Measurements from ENCODE around the gene TENM4.

The TENM4 gene

DNA sequence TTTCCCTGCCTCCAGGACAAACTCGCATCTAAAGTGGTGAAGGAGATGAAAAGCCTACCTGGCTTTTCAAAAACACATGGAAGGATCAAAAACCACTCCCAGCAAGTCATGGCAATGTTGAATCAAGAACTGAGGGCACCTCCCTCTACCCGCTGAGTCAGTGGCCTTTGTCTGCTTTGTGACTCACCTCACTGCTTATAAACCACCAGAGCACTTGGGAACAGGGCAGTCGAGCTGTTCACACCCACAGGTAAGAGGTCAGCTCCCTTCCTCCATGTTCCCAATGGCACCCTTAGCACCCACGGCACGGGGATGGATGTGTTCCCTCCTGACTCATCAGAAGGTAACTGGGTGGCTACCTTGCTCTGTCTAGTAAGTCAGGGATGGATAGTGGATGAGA, 21.7 kb downstream of the TENM4 start:
- no peak for DNase-seq (ENCODE audit: low read depth in 2 of 2)

DNA sequence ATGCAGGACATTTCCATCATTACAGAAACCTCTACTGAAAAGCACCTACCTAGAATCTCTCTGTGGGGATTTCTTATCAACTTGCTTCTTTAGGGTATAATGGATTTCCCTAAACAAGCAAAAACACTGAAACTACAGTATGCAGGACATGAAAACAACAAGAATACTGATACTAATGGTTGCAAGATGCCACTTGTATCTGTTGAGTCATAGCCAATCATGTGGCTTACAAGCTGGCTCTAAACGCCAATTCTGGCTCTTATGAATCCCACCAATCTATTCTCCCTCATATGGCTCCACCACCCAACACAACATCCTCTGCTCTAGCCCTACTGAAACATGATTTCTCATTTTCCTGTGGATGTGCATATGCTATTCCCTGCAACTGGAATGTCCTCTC, 22.6 kb downstream of the TENM4 start:
- DNase-seq (ENCODE audit: low read depth in 2 of 2) = no peak

DNA sequence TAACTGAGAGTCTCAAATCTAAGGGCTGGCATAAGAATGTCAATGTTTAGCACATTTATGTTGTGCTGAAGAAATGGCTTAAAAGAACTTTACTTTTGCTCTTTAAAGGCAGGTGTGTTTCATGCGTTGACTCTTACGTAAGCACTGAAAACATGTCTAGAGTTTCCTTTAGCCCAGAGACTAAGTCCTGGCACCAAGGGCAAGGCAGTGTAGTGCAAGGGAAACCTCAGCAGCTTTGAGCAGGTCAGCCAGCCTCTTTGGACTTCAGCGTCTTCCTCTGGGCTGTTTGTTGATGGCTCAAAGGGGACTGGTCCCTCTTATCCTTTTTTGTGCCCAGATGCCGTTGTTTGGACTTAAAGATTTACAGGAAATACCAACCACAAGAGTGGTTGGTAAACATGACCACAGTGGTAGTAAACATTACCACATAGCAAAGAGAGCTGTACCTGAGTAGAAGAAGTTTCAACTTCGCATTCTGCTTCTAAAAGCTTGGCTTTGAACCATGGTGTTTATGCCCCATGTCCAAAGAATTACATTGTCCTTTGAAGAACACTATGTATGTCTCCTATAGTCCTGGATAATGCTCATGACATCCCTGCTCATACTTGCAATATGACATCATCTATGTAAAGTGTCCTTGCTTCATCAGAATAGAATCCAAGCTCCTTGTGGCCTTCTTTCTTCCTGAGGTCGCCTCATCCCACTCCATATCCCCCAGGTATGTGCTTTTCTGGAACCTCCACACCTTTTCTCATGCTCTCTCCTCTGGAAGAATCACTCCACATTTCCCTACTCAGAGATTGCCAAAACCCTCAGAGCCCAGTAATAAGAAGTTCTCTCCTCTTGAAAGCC, 23.5 kb downstream of the TENM4 start:
- DNase-seq (ENCODE audit: low read depth in 2 of 2) = no peak

- no peak for DNase-seq (ENCODE audit: low read depth in 2 of 2)
Measured at GRCh38 chr11:79415912-79416311, 24.9 kb downstream of the TENM4 start.

- no peak for DNase-seq (ENCODE audit: low read depth in 2 of 2)
Measured at GRCh38 chr11:79415411-79415810, 25.4 kb downstream of the TENM4 start.

DNA sequence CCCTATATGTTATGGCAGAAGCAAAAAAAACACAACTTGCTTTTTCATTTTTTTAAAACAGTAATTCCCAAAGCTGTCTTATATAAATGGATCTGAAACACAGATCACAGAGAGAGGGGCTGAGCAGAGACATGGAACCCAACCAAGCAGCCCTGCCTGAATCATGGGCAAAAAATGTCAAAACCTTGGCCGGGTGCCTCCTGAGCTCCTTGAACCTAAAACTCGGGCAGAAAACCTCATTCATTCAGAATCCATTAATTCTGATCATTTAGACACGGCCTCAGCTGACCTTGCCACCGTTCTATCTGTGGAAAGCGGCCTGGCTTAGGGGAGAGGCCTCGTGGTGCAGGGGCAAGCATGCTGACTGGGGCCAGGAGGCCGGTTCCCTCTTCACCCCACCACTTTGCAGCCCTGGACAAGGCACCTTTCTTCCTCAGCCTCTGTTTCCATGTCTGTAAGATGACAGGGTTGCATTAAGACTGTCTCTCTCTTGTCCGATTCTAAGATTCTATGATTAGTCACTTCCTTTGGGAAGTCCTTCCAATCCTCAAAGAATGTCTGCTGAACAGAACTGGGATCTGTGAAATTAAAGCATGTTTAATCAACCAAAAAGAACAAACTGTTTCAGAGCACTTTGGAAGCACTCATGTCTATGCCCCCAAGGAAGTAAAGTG, 26.0 kb downstream of the TENM4 start:
- DNase-seq (ENCODE audit: low read depth in 2 of 2) = no peak

- DNase-seq (ENCODE audit: low read depth in 2 of 2) = no peak
Measured at GRCh38 chr11:79414041-79414440, 26.8 kb downstream of the TENM4 start.

GRCh38 chr11:79413268-79413667, 27.6 kb downstream of the TENM4 start:
- DNase-seq (ENCODE audit: low read depth in 2 of 2) = no peak

DNA sequence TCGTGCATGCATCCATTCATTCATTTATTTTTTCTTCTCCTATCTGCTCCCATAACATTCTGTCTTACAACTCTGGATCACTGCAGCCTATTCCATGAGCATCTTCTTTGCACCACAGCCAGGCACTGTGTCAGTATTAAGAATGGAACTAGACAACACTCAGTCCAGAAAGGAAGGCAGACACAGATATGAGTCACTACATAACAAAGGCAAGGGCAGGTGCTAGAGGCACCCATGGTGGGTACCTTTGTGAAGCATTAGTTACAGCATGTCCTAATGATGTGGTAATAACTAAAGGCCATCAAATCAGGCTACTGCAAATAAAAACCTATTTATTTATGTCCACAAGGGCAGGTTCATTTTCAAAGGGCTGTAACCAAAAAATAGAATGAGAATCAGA, 28.1 kb downstream of the TENM4 start:
- no peak for DNase-seq (ENCODE audit: low read depth in 2 of 2)

- DNase-seq (ENCODE audit: low read depth in 2 of 2) = no peak
Measured at GRCh38 chr11:79409330-79409729, 31.5 kb downstream of the TENM4 start.

- no peak for DNase-seq (ENCODE audit: low read depth in 2 of 2)
Measured at GRCh38 chr11:79406376-79406775, 34.5 kb downstream of the TENM4 start.

GRCh38 chr11:79404806-79405205, 36.0 kb downstream of the TENM4 start:
- DNase-seq (ENCODE audit: low read depth in 2 of 2) = no peak

GRCh38 chr11:79404325-79404724, 36.5 kb downstream of the TENM4 start:
- DNase-seq (ENCODE audit: low read depth in 2 of 2) = no peak

DNA sequence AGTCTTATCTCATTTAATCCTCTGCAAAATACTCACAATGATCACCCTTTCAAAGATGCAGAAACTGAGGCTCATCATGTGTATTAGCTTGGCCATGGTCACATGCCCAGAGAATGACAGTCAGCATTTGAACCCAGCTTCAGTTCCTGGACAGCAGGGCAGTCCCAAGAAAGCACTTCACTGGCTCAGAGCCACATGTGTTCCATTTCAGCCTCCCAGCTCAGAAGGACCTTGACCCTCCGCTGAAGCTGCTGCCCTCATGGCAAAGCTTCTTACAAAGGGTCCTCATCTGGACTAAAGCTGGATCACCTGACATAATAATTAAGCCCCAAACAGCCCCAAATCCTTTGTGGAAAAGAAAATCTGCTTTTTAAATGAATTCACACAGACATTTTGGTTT, 37.0 kb downstream of the TENM4 start:
- DNase-seq (ENCODE audit: low read depth in 2 of 2) = no peak

GRCh38 chr11:79402912-79403311, 37.9 kb downstream of the TENM4 start:
- DNase-seq (ENCODE audit: low read depth in 2 of 2) = no peak

- no peak for DNase-seq (ENCODE audit: low read depth in 2 of 2)
Measured at GRCh38 chr11:79400717-79401330, 40.0 kb downstream of the TENM4 start.

DNA sequence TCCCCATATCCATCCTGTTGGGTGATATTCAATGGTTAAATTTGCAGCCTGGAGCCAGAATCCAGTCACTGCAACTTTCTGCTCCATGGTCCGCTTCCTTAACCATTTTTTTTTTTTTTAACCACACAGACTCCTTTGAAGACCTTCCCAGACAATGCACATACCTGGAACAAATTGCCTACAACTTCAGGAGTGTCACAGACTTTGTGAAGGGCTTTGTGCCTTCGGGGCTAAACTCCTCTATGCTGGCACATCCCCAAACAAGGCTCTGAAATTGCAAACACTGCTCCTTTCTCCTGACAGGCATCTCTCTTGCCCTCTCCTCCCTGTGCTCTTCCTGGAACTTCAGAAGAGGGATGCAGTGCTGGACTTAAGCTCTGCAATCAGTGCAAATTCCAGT, 40.6 kb downstream of the TENM4 start:
- no peak for DNase-seq (ENCODE audit: low read depth in 2 of 2)

DNA sequence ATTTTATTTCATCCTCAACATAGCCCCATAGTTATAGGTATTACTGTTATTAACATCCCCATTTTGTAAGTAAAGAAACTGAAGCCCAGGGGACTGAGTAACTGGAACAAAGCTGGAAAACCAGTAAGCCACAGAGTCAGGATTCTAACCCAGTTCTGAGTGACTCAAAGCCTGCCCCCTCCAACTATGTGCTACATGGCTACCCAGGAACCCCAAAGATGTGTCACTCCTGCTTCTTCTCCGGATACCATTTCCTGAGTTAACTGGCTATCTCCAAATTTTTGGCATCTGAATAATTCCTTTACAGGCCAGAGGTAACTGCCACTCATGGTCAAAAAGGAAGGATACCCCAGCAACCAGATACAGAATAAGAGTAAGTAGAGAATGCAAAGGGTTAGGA, 43.6 kb downstream of the TENM4 start:
- no peak for DNase-seq (ENCODE audit: low read depth in 2 of 2)

GRCh38 chr11:79396674-79397073, 44.2 kb downstream of the TENM4 start:
- no peak for DNase-seq (ENCODE audit: low read depth in 2 of 2)

- no peak for DNase-seq (ENCODE audit: low read depth in 2 of 2)
Measured at GRCh38 chr11:79396001-79396400, 44.8 kb downstream of the TENM4 start.

- DNase-seq (ENCODE audit: low read depth in 2 of 2) = no peak
Measured at GRCh38 chr11:79393362-79394043, 47.3 kb downstream of the TENM4 start.

- no peak for DNase-seq (ENCODE audit: low read depth in 2 of 2)
Measured at GRCh38 chr11:79392161-79392560, 48.7 kb downstream of the TENM4 start.
